Activated CD8-positive, alpha-beta T cell treated with anti-CD3 and anti-CD28 coated beads for 36 hours (primary cell): ENCODE results near the gene C16orf90. TPM values are rescaled to one million over a fixed set of nuclear protein-coding genes. Genes with fewer than 3 reads are reported as not detected.

ENCODE experiments used
- ATAC-seq: fragments of 200-7000 bp; cut with Tn5 transposase; one replicate; pipeline ENCODE4 v1.10.0; 2021; ENCODE audit warnings: mild to moderate bottlenecking, moderate library complexity
- CTCF ChIA-PET: fragments of 350-600 bp; sonication (Branson Sonifier 250); formaldehyde crosslinking; loops from one replicate; lab custom pipeline; 2021; ENCODE audit warnings: antibody characterized with exemption; lab: Charles Lee
- POLR2A ChIA-PET: fragments of 350-600 bp; sonication (Branson Sonifier 250); formaldehyde crosslinking; loops from one replicate; lab custom pipeline; 2021; ENCODE audit warnings: antibody characterized with exemption; lab: Charles Lee
- DNase-seq: peaks from one replicate; pipeline ENCODE4 v3.0.0-alpha.2; 2020
- H3K27ac Mint-ChIP-seq: one replicate; pipeline ENCODE4 v1.8.0; 2021; ENCODE audit warnings: mild to moderate bottlenecking, mixed read lengths
- H3K27me3 Mint-ChIP-seq: one replicate; pipeline ENCODE4 v1.8.0; 2021; ENCODE audit warnings: mixed read lengths
- H3K36me3 Mint-ChIP-seq: one replicate; pipeline ENCODE4 v1.8.0; 2021; ENCODE audit warnings: low read depth, mixed read lengths
- H3K4me1 Mint-ChIP-seq: one replicate; pipeline ENCODE4 v1.8.0; 2021; ENCODE audit warnings: low read depth, mixed read lengths
- H3K4me3 Mint-ChIP-seq: one replicate; pipeline ENCODE4 v1.8.0; 2021; ENCODE audit warnings: mild to moderate bottlenecking, moderate library complexity, mixed read lengths
- H3K9me3 Mint-ChIP-seq: one replicate; pipeline ENCODE4 v1.8.0; 2021; ENCODE audit warnings: mixed read lengths
- intact Hi-C: fragments of 100-400 bp; cut with micrococcal nuclease; formaldehyde crosslinking; loops from one replicate; pipeline ENCODE4 v1.10.0; 2022
- total RNA-seq, 2 experiments: library from RNA; stranded (reverse); gene quantifications; one replicate each; pipeline ENCODE4 v1.2.3, GENCODE V29; 2021
- TF ChIP-seq, protein P1 (sequence below): fragments of 200-600 bp; IDR thresholded peaks from one replicate; pipeline ENCODE4 v1.8.0; 2022; ENCODE audit warnings: antibody characterized with exemption, mild to moderate bottlenecking

Gene C16orf90
- total RNA-seq, 2 experiments from 2014 or later: not detected

DNA sequence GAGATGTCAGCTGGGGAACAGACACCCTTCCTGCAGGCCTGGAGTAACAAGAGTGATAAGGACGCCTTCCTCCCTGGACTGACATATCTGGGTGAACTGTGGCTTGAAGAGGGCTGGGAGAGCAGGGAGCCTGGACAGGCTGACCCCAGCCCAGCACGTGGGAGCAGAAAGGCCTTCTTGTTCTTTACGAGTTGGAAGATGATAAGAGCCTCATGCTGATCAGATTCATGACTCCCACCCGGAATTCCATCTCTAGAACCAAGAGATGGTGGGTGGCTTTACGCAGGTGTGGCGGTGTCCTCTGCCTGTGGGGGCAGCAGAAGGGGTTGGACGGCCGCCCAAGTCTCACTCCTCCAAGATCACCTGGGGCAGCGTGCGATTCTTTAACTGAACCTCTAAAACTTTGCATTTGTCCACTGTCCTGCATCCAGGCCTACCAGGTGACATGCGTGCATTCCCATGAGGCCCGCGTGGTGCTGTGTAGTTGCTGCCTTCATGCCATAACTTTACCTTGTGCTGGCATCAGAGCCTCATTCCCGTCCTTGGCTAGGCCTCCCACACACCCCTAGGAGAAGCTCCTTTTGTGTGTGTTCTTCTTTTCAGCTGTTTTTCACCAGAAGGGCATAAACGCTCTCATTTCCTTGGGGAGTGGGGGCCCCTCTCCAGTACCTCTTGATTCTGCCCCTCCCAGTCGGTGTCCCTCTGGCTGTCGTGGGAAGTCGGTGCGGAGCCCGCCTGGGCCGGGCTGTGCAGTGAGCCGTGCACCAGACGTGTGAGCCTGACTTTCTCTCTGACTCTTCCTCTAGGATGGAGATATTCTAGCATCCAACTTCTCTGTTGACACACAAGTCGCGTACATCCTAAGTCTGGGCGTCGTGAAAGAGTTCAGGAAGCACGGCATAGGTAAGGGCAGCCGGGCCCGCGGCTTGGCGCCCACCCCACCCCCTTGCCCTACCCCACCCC is 13.3 kb downstream of the C16orf90 start:
- ATAC-seq: no peak
- no peak for DNase-seq
- no peaks in the 10 kb centered on the region for H3K9me3 Mint-ChIP-seq
- H3K36me3 Mint-ChIP-seq: peaks cover 31% of the 10 kb centered on the region
- peaks cover 13% of the 10 kb centered on the region for H3K4me1 Mint-ChIP-seq
- H3K27ac Mint-ChIP-seq: peak overlapping the region; percentile 38
- no peaks in the 10 kb centered on the region for H3K27me3 Mint-ChIP-seq
- no peak overlapping the region for H3K4me3 Mint-ChIP-seq
- ChIA-PET CTCF (no interaction called here), POLR2A (no interaction called here)
- intact Hi-C loops: no loop called here
- TF ChIP-seq, protein P1, sequence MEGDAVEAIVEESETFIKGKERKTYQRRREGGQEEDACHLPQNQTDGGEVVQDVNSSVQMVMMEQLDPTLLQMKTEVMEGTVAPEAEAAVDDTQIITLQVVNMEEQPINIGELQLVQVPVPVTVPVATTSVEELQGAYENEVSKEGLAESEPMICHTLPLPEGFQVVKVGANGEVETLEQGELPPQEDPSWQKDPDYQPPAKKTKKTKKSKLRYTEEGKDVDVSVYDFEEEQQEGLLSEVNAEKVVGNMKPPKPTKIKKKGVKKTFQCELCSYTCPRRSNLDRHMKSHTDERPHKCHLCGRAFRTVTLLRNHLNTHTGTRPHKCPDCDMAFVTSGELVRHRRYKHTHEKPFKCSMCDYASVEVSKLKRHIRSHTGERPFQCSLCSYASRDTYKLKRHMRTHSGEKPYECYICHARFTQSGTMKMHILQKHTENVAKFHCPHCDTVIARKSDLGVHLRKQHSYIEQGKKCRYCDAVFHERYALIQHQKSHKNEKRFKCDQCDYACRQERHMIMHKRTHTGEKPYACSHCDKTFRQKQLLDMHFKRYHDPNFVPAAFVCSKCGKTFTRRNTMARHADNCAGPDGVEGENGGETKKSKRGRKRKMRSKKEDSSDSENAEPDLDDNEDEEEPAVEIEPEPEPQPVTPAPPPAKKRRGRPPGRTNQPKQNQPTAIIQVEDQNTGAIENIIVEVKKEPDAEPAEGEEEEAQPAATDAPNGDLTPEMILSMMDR: no peak

DNA sequence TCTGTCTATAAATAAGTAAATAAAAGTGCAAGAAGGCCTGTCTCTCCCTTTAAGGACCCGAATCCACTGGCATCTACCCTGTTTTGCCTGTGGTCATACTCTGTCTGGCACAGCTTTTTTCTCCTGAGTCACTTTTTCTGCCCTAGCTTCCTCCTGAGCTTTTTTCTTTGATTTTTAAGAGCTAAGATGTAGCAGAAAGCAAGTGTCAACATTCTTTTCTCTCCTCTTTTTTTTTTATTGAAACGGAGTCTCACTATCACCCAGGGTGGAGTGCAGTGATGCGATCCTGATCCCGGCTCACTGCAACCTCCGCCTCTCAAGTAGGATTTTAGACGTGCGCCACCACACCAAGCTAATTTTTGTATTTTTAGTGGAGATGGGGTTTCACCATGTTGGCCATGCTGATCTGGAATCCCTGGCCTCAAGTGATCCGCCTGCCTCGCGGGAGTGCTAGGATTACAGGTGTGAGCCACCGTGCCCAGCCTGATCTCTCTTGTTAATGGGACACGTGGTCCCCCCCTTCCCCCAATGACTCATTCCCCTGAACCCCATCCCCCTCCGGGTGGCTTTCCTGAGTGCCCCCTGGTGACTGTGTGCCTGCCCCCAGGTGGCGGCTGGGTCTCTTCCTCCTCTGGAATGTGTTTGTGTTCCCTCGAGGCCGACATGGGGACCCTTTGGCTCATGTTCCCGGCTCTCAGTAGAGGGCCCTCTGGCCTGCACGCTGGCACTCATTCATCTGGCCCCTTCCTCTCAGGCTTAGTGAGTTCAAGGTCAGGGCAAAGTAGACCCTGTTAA is 14.2 kb downstream of the C16orf90 start:
- H3K4me1 Mint-ChIP-seq: peaks cover 13% of the 10 kb centered on the region

DNA sequence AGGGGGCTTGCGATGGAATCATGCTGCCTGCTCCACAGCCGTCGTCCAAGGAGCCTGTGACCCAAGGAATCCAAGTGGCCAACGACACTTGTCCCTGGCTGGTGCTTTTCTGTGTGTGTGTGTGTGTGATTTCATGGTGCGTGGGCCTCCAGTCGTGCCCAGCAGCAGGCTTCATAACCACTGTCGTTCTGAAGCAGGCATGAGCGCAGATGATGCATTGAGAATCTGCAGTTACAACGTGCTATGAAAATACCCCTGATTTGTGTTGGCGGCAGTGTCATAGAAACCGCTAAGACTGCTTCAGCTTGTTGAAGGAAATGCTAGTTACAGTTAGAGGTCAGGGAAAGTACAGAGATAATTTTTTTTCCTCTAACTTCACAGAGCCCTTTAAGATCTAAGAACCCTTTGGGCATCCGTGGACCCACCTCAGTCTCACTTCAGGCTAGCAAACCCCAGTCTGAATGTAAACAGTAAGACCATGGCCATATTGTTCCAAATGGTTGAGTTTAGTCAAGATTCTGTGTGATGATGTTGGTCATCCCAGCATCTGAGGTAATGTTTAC is 15.6 kb downstream of the C16orf90 start:
- Mint-ChIP-seq H3K36me3 (peaks cover 28% of the 10 kb centered on the region), H3K9me3 (no peaks in the 10 kb centered on the region), H3K27ac (peak overlapping the region; percentile 82), H3K4me1 (peaks cover 17% of the 10 kb centered on the region), H3K4me3 (no peak overlapping the region), H3K27me3 (no peaks in the 10 kb centered on the region)
- ATAC-seq: peak; percentile 80
- DNase-seq: peak; percentile 55
- intact Hi-C loops: no loop called here
- TF ChIP-seq, protein P1: no peak
- POLR2A ChIA-PET: interaction anchor here (0.5 kb wide), 1 partner anchor 18 kb away, joined by 3 read pairs; no protein-coding TSS in a partner anchor
- CTCF ChIA-PET: no interaction called here

More for the DNA sequence above, 14.2 kb downstream of the C16orf90 start:
- ATAC-seq: no peak
- Mint-ChIP-seq H3K36me3 (peaks cover 31% of the 10 kb centered on the region), H3K9me3 (no peaks in the 10 kb centered on the region), H3K27me3 (no peaks in the 10 kb centered on the region), H3K4me3 (no peak overlapping the region), H3K27ac (peak overlapping the region; percentile 58)
- POLR2A ChIA-PET: no interaction called here
- DNase-seq: no peak
- TF ChIP-seq, protein P1: no peak
- intact Hi-C loops: no loop called here
- CTCF ChIA-PET: no interaction called here

DNA sequence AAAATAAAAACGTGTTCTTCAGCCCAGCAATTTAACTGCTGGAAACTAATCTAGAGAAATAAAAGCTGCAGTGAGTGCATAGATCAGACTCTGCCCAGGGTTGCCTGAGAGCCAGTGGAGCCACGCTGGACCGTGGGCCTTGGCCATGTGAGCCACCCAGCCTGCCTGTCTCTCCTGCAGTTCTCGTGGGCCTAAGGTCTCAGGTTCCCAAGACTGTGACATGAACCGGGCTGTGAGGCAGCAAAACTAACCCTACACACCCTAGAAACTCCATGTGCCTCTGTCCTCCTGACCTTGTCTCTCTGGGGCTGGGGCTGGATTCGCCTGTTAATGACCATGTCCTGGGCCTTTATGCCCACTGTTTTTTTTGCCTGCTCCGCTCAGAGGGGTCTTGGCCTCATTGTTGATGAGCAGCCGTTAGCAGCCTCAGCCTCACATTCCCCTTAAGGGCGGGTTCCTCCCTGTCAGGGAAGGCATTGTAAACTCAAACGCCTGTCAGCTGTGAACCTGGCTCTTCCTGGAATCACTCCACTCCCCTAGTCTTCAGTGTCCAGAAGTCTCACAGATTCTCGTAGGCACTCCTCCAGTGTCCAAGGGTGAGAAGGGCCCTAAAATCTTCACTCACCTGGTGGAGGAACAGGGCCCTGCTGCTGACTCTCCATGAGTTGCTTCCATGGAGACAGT is 16.9 kb downstream of the C16orf90 start:
- ChIA-PET POLR2A (no interaction called here), CTCF (no interaction called here)
- DNase-seq (no peak), ATAC-seq (no peak)
- Mint-ChIP-seq H3K36me3 (peaks cover 27% of the 10 kb centered on the region), H3K27ac (peak overlapping the region; percentile 34), H3K4me3 (no peak overlapping the region), H3K4me1 (peaks cover 18% of the 10 kb centered on the region), H3K27me3 (no peaks in the 10 kb centered on the region), H3K9me3 (no peaks in the 10 kb centered on the region)
- TF ChIP-seq, protein P1: no peak
- intact Hi-C loops: no loop called here
